Measurements from ENCODE around the gene MED16.

The MED16 gene

GRCh38 chr19:892894-893689 lies at the start of gene MED16, which contains the start of gene RNU6-9:
Gene MED16, minus strand, starts transcription at chr19:893187. Its CDS starts 2,056 bp downstream, at chr19:891131.
Gene RNU6-9, plus strand, starts transcription at chr19:893484.
- DNase-seq: peak; percentile 88

- no peak for DNase-seq
Observed at GRCh38 chr19:942133-942645, 49.2 kb upstream of the MED16 start.

- DNase-seq: no peak
Observed at GRCh38 chr19:941292-942132, 48.5 kb upstream of the MED16 start.

- DNase-seq: peak; percentile 72
Observed at GRCh38 chr19:940591-941291, 47.8 kb upstream of the MED16 start.

- DNase-seq: no peak
Observed at GRCh38 chr19:939922-940321, 46.9 kb upstream of the MED16 start.

- DNase-seq: no peak
Observed at GRCh38 chr19:939439-939838, 46.5 kb upstream of the MED16 start.

- no peak for DNase-seq
Observed at GRCh38 chr19:938233-938923, 45.4 kb upstream of the MED16 start.

GRCh38 chr19:937259-937694 lies 44.3 kb upstream of the MED16 start:
- no peak for DNase-seq

- no peak for DNase-seq
Observed at GRCh38 chr19:936175-936546, 43.2 kb upstream of the MED16 start.

GRCh38 chr19:934865-935479 lies 42.0 kb upstream of the MED16 start:
- DNase-seq: no peak

GRCh38 chr19:934197-934840 lies 41.3 kb upstream of the MED16 start:
- DNase-seq: no peak

GRCh38 chr19:933553-933882 lies 40.5 kb upstream of the MED16 start:
- no peak for DNase-seq

GRCh38 chr19:932648-933552 lies 39.9 kb upstream of the MED16 start:
- peak; percentile 45 for DNase-seq

GRCh38 chr19:931860-932647 lies 39.1 kb upstream of the MED16 start:
- DNase-seq: no peak

- DNase-seq: no peak
Observed at GRCh38 chr19:929891-930258, 36.9 kb upstream of the MED16 start.

GRCh38 chr19:929203-929890 lies 36.4 kb upstream of the MED16 start:
- DNase-seq: no peak

- DNase-seq: no peak
Observed at GRCh38 chr19:928471-929202, 35.6 kb upstream of the MED16 start.

GRCh38 chr19:927780-928401 lies 34.9 kb upstream of the MED16 start:
- DNase-seq: no peak

All from activated CD4-positive, CD25-positive, alpha-beta regulatory T cell treated with anti-CD3 and anti-CD28 coated beads, Interleukin-2, amount 50 U/mL, for 72 hours (primary cell).